ENCODE measurements around the gene STXBP5L.
"Not testable (repeated sequence)": the region's sequence is repeated elsewhere in the genome, so short reads cannot be mapped to it uniquely, and the experiment has no call there.

The STXBP5L gene

GRCh38 chr3:121418182-121418581, 510.2 kb downstream of the STXBP5L start:
- in situ Hi-C loops (cut with MboI; ENCODE audit: low sequenced_read_pairs): no loop called here

GRCh38 chr3:121424549-121424948, 516.5 kb downstream of the STXBP5L start:
- in situ Hi-C loops (cut with MboI; ENCODE audit: low sequenced_read_pairs): no loop called here

- in situ Hi-C loops (cut with MboI; ENCODE audit: low sequenced_read_pairs): no loop called here
Observed at GRCh38 chr3:121430664-121431215, 522.7 kb downstream of the STXBP5L start.

- in situ Hi-C loops (cut with MboI; ENCODE audit: low sequenced_read_pairs): no loop called here
Observed at GRCh38 chr3:121431726-121432517, 523.9 kb downstream of the STXBP5L start.

- in situ Hi-C loops (cut with MboI; ENCODE audit: low sequenced_read_pairs): no loop called here
Observed at GRCh38 chr3:121436074-121436473, 528.1 kb downstream of the STXBP5L start.

- in situ Hi-C loops (cut with MboI; ENCODE audit: low sequenced_read_pairs): no loop called here
Observed at GRCh38 chr3:121436641-121437040, 528.6 kb downstream of the STXBP5L start.

- in situ Hi-C loops (cut with MboI; ENCODE audit: low sequenced_read_pairs): no loop called here
Observed at GRCh38 chr3:121443456-121443855, 535.5 kb downstream of the STXBP5L start.

- in situ Hi-C loops (cut with MboI; ENCODE audit: low sequenced_read_pairs): not testable (repeated sequence)
Observed at GRCh38 chr3:121451752-121452151, 543.7 kb downstream of the STXBP5L start.

GRCh38 chr3:121462565-121462964, 554.6 kb downstream of the STXBP5L start:
- in situ Hi-C loops (cut with MboI; ENCODE audit: low sequenced_read_pairs): no loop called here

- in situ Hi-C loops (cut with MboI; ENCODE audit: low sequenced_read_pairs): no loop called here
Observed at GRCh38 chr3:121463745-121464144, 555.7 kb downstream of the STXBP5L start.

GRCh38 chr3:121467085-121467484, 559.1 kb downstream of the STXBP5L start:
- in situ Hi-C loops (cut with MboI; ENCODE audit: low sequenced_read_pairs): no loop called here

GRCh38 chr3:121473001-121473400, 565.0 kb downstream of the STXBP5L start:
- in situ Hi-C loops (cut with MboI; ENCODE audit: low sequenced_read_pairs): no loop called here
